Trophoblast cell (in vitro differentiated cells and primary cell): Measurements from ENCODE around the gene NOP9.
A peak's percentile ranks its signal among the peaks of the same experiment; 100 is the strongest.

Source experiments
- DNase-seq, 2 donors: peaks; one replicate each; pipeline ENCODE4 v3.0.0-alpha.2; 2016
- H2AFZ ChIP-seq: 2 replicates; pipeline ENCODE4 v1.6.1; 2013; ENCODE audit warnings: low read length, moderate library complexity, mild to moderate bottlenecking; ENCODE audit not compliant: insufficient read depth, poor library complexity
- H2AK5ac ChIP-seq: 2 replicates; pipeline ENCODE4 v1.6.1; 2013; ENCODE audit warnings: mild to moderate bottlenecking, low read length
- H2BK120ac ChIP-seq: 2 replicates; pipeline ENCODE4 v1.6.1; 2013; ENCODE audit warnings: low read length, mild to moderate bottlenecking, moderate library complexity; ENCODE audit not compliant: insufficient read depth, poor library complexity
- H2BK12ac ChIP-seq: 2 replicates; pipeline ENCODE4 v1.6.1; 2013; ENCODE audit warnings: mild to moderate bottlenecking, low read length, moderate library complexity
- H2BK5ac ChIP-seq: 2 replicates; pipeline ENCODE4 v1.6.1; 2013; ENCODE audit warnings: low read length, low read depth, moderate library complexity, mild to moderate bottlenecking; ENCODE audit not compliant: poor library complexity
- H3K14ac ChIP-seq: 2 replicates; pipeline ENCODE4 v1.6.1; 2013; ENCODE audit warnings: mild to moderate bottlenecking, low read length
- H3K18ac ChIP-seq: 2 replicates; pipeline ENCODE4 v1.6.1; 2013; ENCODE audit warnings: mild to moderate bottlenecking, low read length
- H3K23ac ChIP-seq: 2 replicates; pipeline ENCODE4 v1.6.1; 2013; ENCODE audit warnings: low read length
- H3K27ac ChIP-seq: 2 replicates; pipeline ENCODE4 v1.5.1; 2013; ENCODE audit warnings: low read depth, mild to moderate bottlenecking, inconsistent platforms, low read length, moderate library complexity
- H3K27me3 ChIP-seq: 2 replicates; pipeline ENCODE4 v1.6.1; 2013; ENCODE audit warnings: inconsistent platforms, mild to moderate bottlenecking, low read length, moderate library complexity; ENCODE audit not compliant: insufficient read depth
- H3K36me3 ChIP-seq, 2 experiments: 1 replicate in 1 of 2; 2 replicates in 1 of 2; pipeline ENCODE4 v1.6.1; 2013; ENCODE audit warnings: low read length in 2 of 2, mild to moderate bottlenecking in 2 of 2, moderate library complexity in 1 of 2; ENCODE audit not compliant: insufficient read depth in 2 of 2, control insufficient read depth in 1 of 2
- H3K4ac ChIP-seq: 2 replicates; pipeline ENCODE4 v1.6.1; 2013; ENCODE audit warnings: low read depth, mild to moderate bottlenecking, low read length, moderate library complexity
- H3K4me1 ChIP-seq, 2 experiments: 1 replicate in 1 of 2; 2 replicates in 1 of 2; pipeline ENCODE4 v1.6.1; 2013; ENCODE audit warnings: low read length in 2 of 2, mild to moderate bottlenecking in 2 of 2, moderate library complexity in 1 of 2; ENCODE audit not compliant: insufficient read depth in 2 of 2, control insufficient read depth in 1 of 2
- H3K4me2 ChIP-seq: 2 replicates; pipeline ENCODE4 v1.6.1; 2013; ENCODE audit warnings: inconsistent platforms, mild to moderate bottlenecking, low read length, moderate library complexity
- H3K4me3 ChIP-seq: 2 replicates; pipeline ENCODE4 v1.5.1; 2013; ENCODE audit warnings: mild to moderate bottlenecking, low read depth, low read length, inconsistent platforms
- H3K79me1 ChIP-seq: one replicate; pipeline ENCODE4 v1.6.1; 2013; ENCODE audit warnings: low read length
- H3K79me2 ChIP-seq: 2 replicates; pipeline ENCODE4 v1.6.1; 2013; ENCODE audit warnings: low read length, mild to moderate bottlenecking; ENCODE audit not compliant: control insufficient read depth, insufficient read depth, poor library complexity
- H3K9ac ChIP-seq: 2 replicates; pipeline ENCODE4 v1.6.1; 2013; ENCODE audit warnings: mild to moderate bottlenecking, low read length
- H3K9me3 ChIP-seq: 2 replicates; pipeline ENCODE4 v1.6.1; 2013; ENCODE audit warnings: low read depth, mild to moderate bottlenecking, control low read depth, inconsistent platforms, low read length; ENCODE audit not compliant: insufficient read depth
- H4K12ac ChIP-seq: 2 replicates; pipeline ENCODE4 v1.6.1; 2013; ENCODE audit warnings: low read depth, mild to moderate bottlenecking, low read length, moderate library complexity
- H4K8ac ChIP-seq: 2 replicates; pipeline ENCODE4 v1.6.1; 2013; ENCODE audit warnings: low read depth, mild to moderate bottlenecking, low read length, moderate library complexity
- H4K91ac ChIP-seq: one replicate; pipeline ENCODE4 v1.6.1; 2013; ENCODE audit warnings: low read depth, mild to moderate bottlenecking, low read length, moderate library complexity
- WGBS: extraction: QIAGEN DNeasy Blood & Tissue Kit; methylation state at CpG from one replicate; pipeline ENCODE4 v1.1.7; 2013; ENCODE audit warnings: missing lambda C conversion rate; ENCODE audit not compliant: insufficient read length, insufficient coverage; ENCODE audit errors: extremely low coverage; 5-methylcytosine and 5-hydroxymethylcytosine counted together

NOP9 gene

GRCh38 chr14:24285351-24285750 lies 14.3 kb upstream of the NOP9 start:
- no peak overlapping the region for H3K18ac ChIP-seq
- H3K4me1 ChIP-seq = peaks cover 0 to 4% of the 10 kb centered on the region in 2 experiments
- H3K9ac ChIP-seq = no peak overlapping the region
- no peak overlapping the region for H3K4me3 ChIP-seq
- no peak overlapping the region for H2AFZ ChIP-seq
- no peak overlapping the region for H3K23ac ChIP-seq
- H3K9me3 ChIP-seq = no peaks in the 10 kb centered on the region
- H3K4ac ChIP-seq = no peak overlapping the region
- H3K14ac ChIP-seq = no peak overlapping the region
- no peak overlapping the region for H2BK5ac ChIP-seq
- no peak overlapping the region for H2BK12ac ChIP-seq
- no peak overlapping the region for H3K27ac ChIP-seq
- H3K79me2 ChIP-seq = no peaks in the 10 kb centered on the region
- no peaks in the 10 kb centered on the region for H3K79me1 ChIP-seq
- DNase-seq = peak in 1 of 2 donors; percentile 50
- no peaks in the 10 kb centered on the region for H3K27me3 ChIP-seq
- H3K4me2 ChIP-seq = no peak overlapping the region
- no peak overlapping the region for H4K91ac ChIP-seq
- WGBS = no CpG with 5 or more reads among the region's 4 CpGs
- no peak overlapping the region for H2BK120ac ChIP-seq
- no peak overlapping the region for H4K12ac ChIP-seq
- H3K36me3 ChIP-seq = peaks cover 7 to 12% of the 10 kb centered on the region in 2 experiments
- H2AK5ac ChIP-seq = no peak overlapping the region
- H4K8ac ChIP-seq = no peak overlapping the region

GRCh38 chr14:24286996-24287395 lies 12.7 kb upstream of the NOP9 start:
- Histone ChIP-seq H3K4me1 (peaks cover 0 to 4% of the 10 kb centered on the region in 2 experiments), H2BK5ac (no peak overlapping the region), H3K9me3 (no peaks in the 10 kb centered on the region), H3K14ac (no peak overlapping the region), H3K18ac (no peak overlapping the region), H4K8ac (no peak overlapping the region), H3K4me3 (no peak overlapping the region), H2AK5ac (no peak overlapping the region), H3K36me3 (peaks cover 20 to 27% of the 10 kb centered on the region in 2 experiments), H3K27ac (no peak overlapping the region), H2BK120ac (no peak overlapping the region), H3K27me3 (no peaks in the 10 kb centered on the region), H3K4me2 (no peak overlapping the region), H4K12ac (no peak overlapping the region), H3K79me2 (no peaks in the 10 kb centered on the region), H3K4ac (no peak overlapping the region), H3K9ac (no peak overlapping the region), H2AFZ (no peak overlapping the region), H4K91ac (no peak overlapping the region), H2BK12ac (no peak overlapping the region), H3K79me1 (no peaks in the 10 kb centered on the region), H3K23ac (no peak overlapping the region)
- DNase-seq = no peak
- WGBS = no CpG with 5 or more reads among the region's 5 CpGs

- Histone ChIP-seq H4K12ac (no peak overlapping the region), H3K9ac (no peak overlapping the region), H3K27me3 (no peaks in the 10 kb centered on the region), H4K91ac (no peak overlapping the region), H4K8ac (no peak overlapping the region), H3K27ac (no peak overlapping the region), H3K18ac (no peak overlapping the region), H3K36me3 (peaks cover 29 to 34% of the 10 kb centered on the region in 2 experiments), H2BK12ac (no peak overlapping the region), H3K4me2 (no peak overlapping the region), H2BK5ac (no peak overlapping the region), H3K4me1 (peaks cover 0 to 4% of the 10 kb centered on the region in 2 experiments), H2AK5ac (no peak overlapping the region), H2AFZ (no peak overlapping the region), H3K4me3 (no peak overlapping the region), H3K14ac (no peak overlapping the region), H3K23ac (no peak overlapping the region), H3K4ac (no peak overlapping the region), H3K9me3 (no peaks in the 10 kb centered on the region), H3K79me1 (no peaks in the 10 kb centered on the region), H3K79me2 (no peaks in the 10 kb centered on the region), H2BK120ac (no peak overlapping the region)
- DNase-seq = no peak
- no CpG with 5 or more reads among the region's 6 CpGs for WGBS
These were observed 9.9 kb upstream of the NOP9 start for GRCh38 chr14:24289649-24290280.

- H3K23ac ChIP-seq = no peak overlapping the region
- H3K79me2 ChIP-seq = no peaks in the 10 kb centered on the region
- WGBS = no CpG with 5 or more reads among the region's 9 CpGs
- no peaks in the 10 kb centered on the region for H3K27me3 ChIP-seq
- no peak overlapping the region for H3K4ac ChIP-seq
- no peak overlapping the region for H4K8ac ChIP-seq
- no peaks in the 10 kb centered on the region for H3K4me1 ChIP-seq
- peak overlapping the region; percentile 38 for H4K12ac ChIP-seq
- H2AK5ac ChIP-seq = no peak overlapping the region
- H3K27ac ChIP-seq = no peak overlapping the region
- no peak overlapping the region for H4K91ac ChIP-seq
- no peak overlapping the region for H2BK120ac ChIP-seq
- no peak overlapping the region for H3K9ac ChIP-seq
- no peaks in the 10 kb centered on the region for H3K9me3 ChIP-seq
- H3K4me3 ChIP-seq = no peak overlapping the region
- H2BK12ac ChIP-seq = no peak overlapping the region
- H3K14ac ChIP-seq = no peak overlapping the region
- no peaks in the 10 kb centered on the region for H3K79me1 ChIP-seq
- no peak overlapping the region for H3K18ac ChIP-seq
- peaks cover 32 to 39% of the 10 kb centered on the region in 2 experiments for H3K36me3 ChIP-seq
- no peak overlapping the region for H2BK5ac ChIP-seq
- no peak for DNase-seq
- no peak overlapping the region for H2AFZ ChIP-seq
- no peak overlapping the region for H3K4me2 ChIP-seq
These were observed 8.9 kb upstream of the NOP9 start for GRCh38 chr14:24290746-24291145.
